Astrocyte (in vitro differentiated cells and primary cell): ENCODE data around the gene C8B. TPM values are rescaled to one million over a fixed set of nuclear protein-coding genes. Genes with fewer than 3 reads are reported as not detected.

ENCODE experiments used
- DNase-seq: peaks from one replicate; pipeline ENCODE4 v3.0.0-alpha.2; 2010; ENCODE audit warnings: low read depth
- FAIRE-seq: peaks from 2 replicates; lab custom pipeline; 2011; peaks lifted over from hg19 to GRCh38; lab: Jason Lieb, UNC
- H2AFZ ChIP-seq: 2 replicates; pipeline ENCODE4 v1.6.0; 2012; ENCODE audit warnings: low read depth, low read length, inconsistent platforms
- H3K27ac ChIP-seq: 2 replicates; pipeline ENCODE4 v1.5.1; 2011; ENCODE audit warnings: low read depth, low read length, inconsistent platforms
- H3K27me3 ChIP-seq: 2 replicates; pipeline ENCODE4 v1.6.0; 2011; ENCODE audit warnings: low read length, inconsistent platforms; ENCODE audit not compliant: insufficient read depth
- H3K36me3 ChIP-seq: 2 replicates; pipeline ENCODE4 v1.5.1; 2011; ENCODE audit warnings: low read length, inconsistent platforms; ENCODE audit not compliant: insufficient read depth
- H3K4me1 ChIP-seq: 2 replicates; pipeline ENCODE4 v1.5.1; 2011; ENCODE audit warnings: low read length, inconsistent platforms; ENCODE audit not compliant: insufficient read depth
- H3K4me2 ChIP-seq: 2 replicates; pipeline ENCODE4 v1.6.0; 2012; ENCODE audit warnings: low read length, inconsistent platforms
- H3K4me3 ChIP-seq: 2 replicates; pipeline ENCODE4 v1.5.1; 2011; ENCODE audit warnings: low read depth, mild to moderate bottlenecking, low read length, inconsistent platforms; ENCODE audit not compliant: insufficient read depth
- H3K79me2 ChIP-seq: 2 replicates; pipeline ENCODE4 v1.6.0; 2012; ENCODE audit warnings: mild to moderate bottlenecking, low read length, inconsistent platforms; ENCODE audit not compliant: insufficient read depth
- H3K9ac ChIP-seq: 2 replicates; pipeline ENCODE4 v1.6.0; 2012; ENCODE audit warnings: mild to moderate bottlenecking, low read length, inconsistent platforms
- H3K9me3 ChIP-seq: 2 replicates; pipeline ENCODE4 v1.5.1; 2012; ENCODE audit warnings: low read depth, mild to moderate bottlenecking, low read length, inconsistent platforms; ENCODE audit not compliant: insufficient read depth
- H4K20me1 ChIP-seq: 2 replicates; pipeline ENCODE4 v1.6.0; 2012; ENCODE audit warnings: low read length, inconsistent platforms; ENCODE audit not compliant: insufficient read depth
- H3K27ac Mint-ChIP-seq: one replicate; pipeline ENCODE4 v1.8.0; 2021; ENCODE audit warnings: mild to moderate bottlenecking, mixed read lengths; ENCODE audit not compliant: unreplicated experiment
- H3K27me3 Mint-ChIP-seq: one replicate; pipeline ENCODE4 v1.8.0; 2021; ENCODE audit warnings: low read depth, mixed read lengths; ENCODE audit not compliant: unreplicated experiment
- H3K36me3 Mint-ChIP-seq: one replicate; pipeline ENCODE4 v1.8.0; 2021; ENCODE audit warnings: low read depth, mixed read lengths; ENCODE audit not compliant: unreplicated experiment
- H3K4me1 Mint-ChIP-seq: one replicate; pipeline ENCODE4 v1.8.0; 2021; ENCODE audit warnings: low read depth, mixed read lengths; ENCODE audit not compliant: unreplicated experiment
- H3K4me3 Mint-ChIP-seq: one replicate; pipeline ENCODE4 v1.8.0; 2021; ENCODE audit warnings: mild to moderate bottlenecking, moderate library complexity, mixed read lengths; ENCODE audit not compliant: unreplicated experiment
- H3K9me3 Mint-ChIP-seq: one replicate; pipeline ENCODE4 v1.8.0; 2021; ENCODE audit warnings: mild to moderate bottlenecking, mixed read lengths; ENCODE audit not compliant: unreplicated experiment
- CTCF ChIP-seq: IDR thresholded peaks from 2 replicates; pipeline ENCODE4 v1.5.1; 2011; ENCODE audit warnings: low read depth, mild to moderate bottlenecking, inconsistent platforms, low read length, moderate library complexity; ENCODE audit not compliant: insufficient read depth
- EZH2 ChIP-seq: IDR thresholded peaks from 2 replicates; pipeline ENCODE4 v1.6.1; 2012; ENCODE audit warnings: mild to moderate bottlenecking, low read length, inconsistent platforms; ENCODE audit not compliant: insufficient read depth
- total RNA-seq: library from RNA; stranded (reverse); gene quantifications from 2 replicates; pipeline ENCODE4 v1.2.1, GENCODE V29; 2021

Gene C8B
- total RNA-seq, 1 donor from 2014 or later: not detected

DNA sequence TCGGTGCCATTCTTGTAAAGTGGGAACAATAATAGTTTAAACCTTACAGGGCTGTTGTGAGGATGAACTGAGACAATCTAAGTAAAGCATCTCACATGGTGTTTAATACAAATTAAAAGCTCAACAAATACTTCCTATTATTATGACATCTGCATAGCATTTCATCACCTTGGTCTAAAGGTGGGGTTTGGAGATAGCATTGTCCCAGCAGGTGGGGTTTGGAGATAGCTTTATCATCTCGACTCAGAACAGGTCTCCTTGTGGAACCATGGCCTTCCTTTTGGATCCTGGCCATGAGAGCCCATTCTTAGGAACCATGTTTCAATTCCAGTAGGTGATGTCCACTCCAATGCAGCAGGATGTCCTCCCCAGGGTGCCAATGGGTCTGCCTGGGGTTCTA is 20.6 kb upstream of the C8B start:
- TF ChIP-seq EZH2 (no peak), CTCF (no peak)
- Mint-ChIP-seq H3K4me3 (no peak overlapping the region), H3K27me3 (peaks cover 10% of the 10 kb centered on the region), H3K4me1 (no peaks in the 10 kb centered on the region), H3K36me3 (no peaks in the 10 kb centered on the region), H3K9me3 (no peaks in the 10 kb centered on the region), H3K27ac (no peak overlapping the region)
- Histone ChIP-seq H3K27ac (no peak overlapping the region), H2AFZ (no peak overlapping the region), H3K4me3 (no peak overlapping the region), H3K36me3 (no peaks in the 10 kb centered on the region), H3K9me3 (no peaks in the 10 kb centered on the region), H3K4me1 (no peaks in the 10 kb centered on the region), H3K9ac (no peak overlapping the region), H3K4me2 (no peak overlapping the region), H4K20me1 (no peaks in the 10 kb centered on the region), H3K79me2 (no peaks in the 10 kb centered on the region), H3K27me3 (no peaks in the 10 kb centered on the region)
- FAIRE-seq (no peak), DNase-seq (no peak)

- no peak overlapping the region for H3K27ac Mint-ChIP-seq
Measured at GRCh38 chr1:56985857-56986256, 20.0 kb upstream of the C8B start.

More at GRCh38 chr1:56985857-56986256, 20.0 kb upstream of the C8B start:
- H3K4me1 ChIP-seq: no peaks in the 10 kb centered on the region
- no peaks in the 10 kb centered on the region for H4K20me1 ChIP-seq
- H3K4me2 ChIP-seq: no peak overlapping the region
- H3K27me3 ChIP-seq: no peaks in the 10 kb centered on the region
- peaks cover 10% of the 10 kb centered on the region for H3K27me3 Mint-ChIP-seq
- no peak overlapping the region for H2AFZ ChIP-seq
- H3K4me3 ChIP-seq: no peak overlapping the region
- no peaks in the 10 kb centered on the region for H3K79me2 ChIP-seq
- no peaks in the 10 kb centered on the region for H3K4me1 Mint-ChIP-seq
- H3K9ac ChIP-seq: no peak overlapping the region
- FAIRE-seq (no peak), DNase-seq (no peak)
- H3K9me3 ChIP-seq: no peaks in the 10 kb centered on the region
- TF ChIP-seq EZH2 (no peak), CTCF (no peak)
- H3K4me3 Mint-ChIP-seq: no peak overlapping the region
- peaks cover under 1% of the 10 kb centered on the region for H3K9me3 Mint-ChIP-seq
- H3K36me3 Mint-ChIP-seq: no peaks in the 10 kb centered on the region
- H3K36me3 ChIP-seq: no peaks in the 10 kb centered on the region
- H3K27ac ChIP-seq: no peak overlapping the region
